Body of pancreas (tissue), 4 donors: ENCODE measurements around the gene C2orf74.

Source experiments
- POLR2A ChIP-seq, 3 donors: fragments of 450-650 bp; IDR thresholded peaks; one replicate each; pipeline ENCODE4 v1.6.1; 2016; ENCODE audit warnings: antibody characterized with exemption in 3 of 3, mild to moderate bottlenecking in 2 of 3
- TF ChIP-seq, protein P1 (sequence below), 7 experiments: fragments of 450-650 bp in 4 of 7; fragments of 200-600 bp in 3 of 7; sonication (generic) in 3 of 7; IDR thresholded peaks; one replicate each; pipeline ENCODE4 v1.5.1; 2016 to 2019; ENCODE audit warnings: antibody characterized with exemption in 7 of 7

GRCh38 chr2:61135510-61135909 is 26.5 kb upstream of the C2orf74 start:
- no peak for TF ChIP-seq POLR2A (IDR thresholded peaks at IDR 0.05)
- TF ChIP-seq, protein P1, sequence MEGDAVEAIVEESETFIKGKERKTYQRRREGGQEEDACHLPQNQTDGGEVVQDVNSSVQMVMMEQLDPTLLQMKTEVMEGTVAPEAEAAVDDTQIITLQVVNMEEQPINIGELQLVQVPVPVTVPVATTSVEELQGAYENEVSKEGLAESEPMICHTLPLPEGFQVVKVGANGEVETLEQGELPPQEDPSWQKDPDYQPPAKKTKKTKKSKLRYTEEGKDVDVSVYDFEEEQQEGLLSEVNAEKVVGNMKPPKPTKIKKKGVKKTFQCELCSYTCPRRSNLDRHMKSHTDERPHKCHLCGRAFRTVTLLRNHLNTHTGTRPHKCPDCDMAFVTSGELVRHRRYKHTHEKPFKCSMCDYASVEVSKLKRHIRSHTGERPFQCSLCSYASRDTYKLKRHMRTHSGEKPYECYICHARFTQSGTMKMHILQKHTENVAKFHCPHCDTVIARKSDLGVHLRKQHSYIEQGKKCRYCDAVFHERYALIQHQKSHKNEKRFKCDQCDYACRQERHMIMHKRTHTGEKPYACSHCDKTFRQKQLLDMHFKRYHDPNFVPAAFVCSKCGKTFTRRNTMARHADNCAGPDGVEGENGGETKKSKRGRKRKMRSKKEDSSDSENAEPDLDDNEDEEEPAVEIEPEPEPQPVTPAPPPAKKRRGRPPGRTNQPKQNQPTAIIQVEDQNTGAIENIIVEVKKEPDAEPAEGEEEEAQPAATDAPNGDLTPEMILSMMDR (IDR thresholded peaks at IDR 0.05), result peak in 5 of 7 experiments; percentile 14 to 49 (median 35)
